DND-41 (cell line): ENCODE measurements around the gene AGO3.

ENCODE experiments used
- ATAC-seq: fragments of 200-7000 bp; cut with Tn5 transposase; 3 replicates; pipeline ENCODE4 v1.9.1; 2021; ENCODE audit warnings: low read depth; ENCODE audit not compliant: insufficient read depth
- DNase-seq: peaks from one replicate; pipeline ENCODE4 v3.0.0-alpha.2; 2020
- H2AFZ ChIP-seq: 2 replicates; pipeline ENCODE4 v1.6.0; 2012; ENCODE audit warnings: low read depth, low read length
- H3K27ac ChIP-seq: 2 replicates; pipeline ENCODE4 v1.5.1; 2012; ENCODE audit warnings: low read length, inconsistent platforms
- H3K27me3 ChIP-seq: fragments of 200-600 bp; sonication (generic); 2 replicates; pipeline ENCODE4 v1.6.0; 2012; ENCODE audit warnings: low read length, mild to moderate bottlenecking, inconsistent platforms; ENCODE audit not compliant: insufficient read depth, poor library complexity
- H3K36me3 ChIP-seq: 2 replicates; pipeline ENCODE4 v1.5.1; 2012; ENCODE audit warnings: low read length, inconsistent platforms; ENCODE audit not compliant: insufficient read depth
- H3K4me1 ChIP-seq: 2 replicates; pipeline ENCODE4 v1.5.1; 2012; ENCODE audit warnings: mild to moderate bottlenecking, low read length; ENCODE audit not compliant: insufficient read depth
- H3K4me2 ChIP-seq: 2 replicates; pipeline ENCODE4 v1.6.0; 2012; ENCODE audit warnings: mild to moderate bottlenecking, moderate library complexity, low read length, inconsistent platforms; ENCODE audit not compliant: insufficient read depth
- H3K4me3 ChIP-seq, 2 experiments: fragments of 200-600 bp in 1 of 2; shearing (Covaris generic) in 1 of 2; 2 replicates each; pipeline ENCODE4 v1.5.1; 2012 to 2016; ENCODE audit warnings: inconsistent platforms in 2 of 2, low read length in 2 of 2, mild to moderate bottlenecking in 2 of 2, low read depth in 1 of 2, moderate library complexity in 1 of 2
- H3K79me2 ChIP-seq: 2 replicates; pipeline ENCODE4 v1.6.0; 2012; ENCODE audit warnings: low read length, inconsistent platforms; ENCODE audit not compliant: insufficient read depth
- H3K9ac ChIP-seq: 2 replicates; pipeline ENCODE4 v1.6.0; 2012; ENCODE audit warnings: low read depth, mild to moderate bottlenecking, inconsistent platforms, low read length, moderate library complexity
- H3K9me3 ChIP-seq: 2 replicates; pipeline ENCODE4 v1.5.1; 2012; ENCODE audit warnings: low read length, moderate library complexity, mild to moderate bottlenecking, inconsistent platforms; ENCODE audit not compliant: insufficient read depth, severe bottlenecking
- H4K20me1 ChIP-seq: 2 replicates; pipeline ENCODE4 v1.6.0; 2012; ENCODE audit warnings: low read length; ENCODE audit not compliant: insufficient read depth
- EZH2 ChIP-seq: IDR thresholded peaks from 3 replicates; pipeline ENCODE4 v1.6.1; 2012; ENCODE audit warnings: borderline replicate concordance, low read depth, mild to moderate bottlenecking, moderate library complexity, low read length, inconsistent platforms; ENCODE audit not compliant: severe bottlenecking
- TF ChIP-seq, protein P1 (sequence below): IDR thresholded peaks from 2 replicates; pipeline ENCODE4 v1.5.1; 2012; ENCODE audit warnings: borderline replicate concordance, low read length, moderate library complexity, mild to moderate bottlenecking; ENCODE audit not compliant: poor library complexity, severe bottlenecking; ENCODE audit errors: extremely low read depth

The AGO3 gene

DNA sequence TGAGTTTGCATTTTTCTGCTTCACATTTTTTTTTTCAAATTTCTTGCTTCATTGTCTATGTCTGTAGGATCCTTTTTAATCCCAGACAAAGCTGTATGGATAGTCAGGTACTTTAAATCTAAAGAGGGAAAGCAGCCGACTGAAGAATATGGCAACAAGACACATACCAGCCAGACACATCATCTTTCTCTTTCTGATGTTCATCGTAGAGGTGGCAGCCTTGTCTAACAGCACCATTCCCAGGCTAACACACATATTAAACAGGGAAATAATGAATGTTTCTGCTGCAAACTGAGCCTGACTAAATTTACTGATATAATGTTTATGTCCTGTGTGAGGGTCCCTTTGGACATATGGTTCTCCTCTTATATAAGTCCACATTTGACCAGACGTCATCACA, 149.3 kb downstream of the AGO3 start:
- Histone ChIP-seq H3K4me1 (peaks cover 7% of the 10 kb centered on the region; the same call in 1 of the 2 replicates), H3K4me2 (no peak overlapping the region), H3K27ac (no peak overlapping the region), H2AFZ (no peak overlapping the region), H4K20me1 (no peaks in the 10 kb centered on the region), H3K79me2 (no peaks in the 10 kb centered on the region), H3K27me3 (peaks cover 11% of the 10 kb centered on the region), H3K36me3 (no peaks in the 10 kb centered on the region), H3K4me3 (no peak overlapping the region), H3K9me3 (no peaks in the 10 kb centered on the region), H3K9ac (no peak overlapping the region)
- DNase-seq: no peak
- TF ChIP-seq, protein P1, sequence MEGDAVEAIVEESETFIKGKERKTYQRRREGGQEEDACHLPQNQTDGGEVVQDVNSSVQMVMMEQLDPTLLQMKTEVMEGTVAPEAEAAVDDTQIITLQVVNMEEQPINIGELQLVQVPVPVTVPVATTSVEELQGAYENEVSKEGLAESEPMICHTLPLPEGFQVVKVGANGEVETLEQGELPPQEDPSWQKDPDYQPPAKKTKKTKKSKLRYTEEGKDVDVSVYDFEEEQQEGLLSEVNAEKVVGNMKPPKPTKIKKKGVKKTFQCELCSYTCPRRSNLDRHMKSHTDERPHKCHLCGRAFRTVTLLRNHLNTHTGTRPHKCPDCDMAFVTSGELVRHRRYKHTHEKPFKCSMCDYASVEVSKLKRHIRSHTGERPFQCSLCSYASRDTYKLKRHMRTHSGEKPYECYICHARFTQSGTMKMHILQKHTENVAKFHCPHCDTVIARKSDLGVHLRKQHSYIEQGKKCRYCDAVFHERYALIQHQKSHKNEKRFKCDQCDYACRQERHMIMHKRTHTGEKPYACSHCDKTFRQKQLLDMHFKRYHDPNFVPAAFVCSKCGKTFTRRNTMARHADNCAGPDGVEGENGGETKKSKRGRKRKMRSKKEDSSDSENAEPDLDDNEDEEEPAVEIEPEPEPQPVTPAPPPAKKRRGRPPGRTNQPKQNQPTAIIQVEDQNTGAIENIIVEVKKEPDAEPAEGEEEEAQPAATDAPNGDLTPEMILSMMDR: no peak
- TF ChIP-seq EZH2: no peak
- no peak for ATAC-seq

DNA sequence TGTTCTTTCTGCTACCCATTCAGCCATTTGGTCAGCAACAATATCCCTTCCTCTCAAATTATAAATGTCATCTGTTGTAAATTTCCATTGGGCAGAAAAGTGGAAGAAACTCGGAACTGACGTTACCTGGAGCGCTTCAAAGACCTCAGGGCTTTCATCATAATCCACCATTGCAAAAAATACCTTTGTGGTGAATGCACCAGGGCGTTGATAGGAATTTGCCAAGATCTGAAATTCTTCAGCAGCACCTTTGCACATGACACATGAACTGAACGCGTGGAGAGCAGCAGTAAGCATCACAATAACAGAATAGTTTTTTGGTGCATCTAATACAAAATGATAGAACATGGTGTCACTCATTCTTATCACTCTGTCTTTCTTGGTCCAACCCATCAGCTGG, 149.9 kb downstream of the AGO3 start:
- Histone ChIP-seq H3K4me2 (no peak overlapping the region), H3K4me1 (peaks cover 7% of the 10 kb centered on the region; the same call in 1 of the 2 replicates), H3K9me3 (no peaks in the 10 kb centered on the region), H3K79me2 (no peaks in the 10 kb centered on the region), H3K4me3 (no peak overlapping the region), H4K20me1 (no peaks in the 10 kb centered on the region), H3K27ac (no peak overlapping the region), H3K27me3 (peaks cover 11% of the 10 kb centered on the region), H2AFZ (no peak overlapping the region), H3K9ac (no peak overlapping the region), H3K36me3 (no peaks in the 10 kb centered on the region)
- no peak for TF ChIP-seq EZH2
- TF ChIP-seq, protein P1: no peak
- DNase-seq: no peak
- ATAC-seq: no peak

DNA sequence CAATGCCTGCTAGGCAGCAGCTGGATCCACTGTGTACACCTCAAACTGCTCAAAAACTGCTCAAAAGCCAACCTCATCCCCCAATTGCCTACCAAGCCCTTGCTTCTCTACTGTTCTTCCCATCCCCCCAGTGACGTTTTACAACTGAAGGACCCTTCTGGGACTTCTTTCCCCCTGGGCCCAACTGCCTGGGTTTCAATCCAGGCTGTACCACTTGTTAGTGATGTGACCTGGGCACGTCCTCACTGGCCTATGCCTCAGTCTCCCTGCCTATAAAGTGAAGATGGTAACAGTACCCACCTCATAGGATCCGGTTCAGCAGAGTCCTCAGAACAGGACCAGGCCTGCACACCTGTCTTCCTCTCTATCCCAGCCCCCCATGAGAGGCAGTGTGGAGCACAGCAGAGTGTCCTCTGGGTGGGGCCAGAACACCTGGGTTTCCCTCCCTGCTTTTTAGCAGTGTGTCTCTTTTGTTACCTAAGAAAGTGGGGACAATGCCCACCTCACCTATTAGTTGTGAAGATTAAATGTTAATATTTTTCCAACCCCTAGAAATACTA, 151.1 kb downstream of the AGO3 start:
- H3K9ac ChIP-seq: no peak overlapping the region
- ATAC-seq (no peak), DNase-seq (no peak)
- H3K9me3 ChIP-seq: no peaks in the 10 kb centered on the region
- no peaks in the 10 kb centered on the region for H4K20me1 ChIP-seq
- H3K4me2 ChIP-seq: no peak overlapping the region
- peaks cover 11% of the 10 kb centered on the region for H3K27me3 ChIP-seq
- no peak overlapping the region for H3K4me3 ChIP-seq
- H3K79me2 ChIP-seq: no peaks in the 10 kb centered on the region
- no peak overlapping the region for H2AFZ ChIP-seq
- peaks cover 7% of the 10 kb centered on the region; the same call in 1 of the 2 replicates for H3K4me1 ChIP-seq
- H3K27ac ChIP-seq: no peak overlapping the region
- H3K36me3 ChIP-seq: no peaks in the 10 kb centered on the region
- TF ChIP-seq EZH2: no peak
- TF ChIP-seq, protein P1: no peak

DNA sequence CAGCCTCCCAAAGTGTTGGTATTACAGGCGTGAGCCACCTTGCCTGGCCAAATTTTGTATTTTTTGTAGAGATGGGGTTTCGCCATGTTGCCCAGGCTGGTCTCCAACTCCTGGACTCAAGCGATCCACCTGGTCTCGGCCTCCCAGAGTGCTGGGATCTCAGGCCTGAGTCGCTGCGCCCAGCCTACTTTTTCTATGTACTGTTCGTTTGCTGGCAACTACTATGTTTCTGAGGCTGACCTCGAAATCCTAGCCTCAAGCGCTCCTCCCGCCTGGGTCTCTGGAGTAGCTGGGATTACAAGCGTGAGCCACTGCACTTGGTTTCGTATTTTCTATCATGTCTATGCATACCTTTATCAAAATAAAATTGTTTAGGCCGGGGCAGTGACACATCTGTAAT, 152.3 kb downstream of the AGO3 start:
- Histone ChIP-seq H3K4me3 (no peak overlapping the region), H4K20me1 (no peaks in the 10 kb centered on the region), H3K27ac (no peak overlapping the region), H3K4me2 (no peak overlapping the region), H3K9me3 (no peaks in the 10 kb centered on the region), H3K79me2 (no peaks in the 10 kb centered on the region; the same call in 1 of the 2 replicates), H3K9ac (no peak overlapping the region), H3K27me3 (peaks cover 11% of the 10 kb centered on the region), H2AFZ (no peak overlapping the region), H3K36me3 (no peaks in the 10 kb centered on the region), H3K4me1 (peaks cover 13% of the 10 kb centered on the region)
- DNase-seq (no peak), ATAC-seq (no peak)
- TF ChIP-seq, protein P1: no peak
- TF ChIP-seq EZH2: no peak
